Activated T-cell treated with anti-CD3 and anti-CD28 coated beads, Interleukin-2, amount 50 U/mL, for 72 hours (primary cell): Measurements from ENCODE around the gene LYPD6. TPM values are rescaled to one million over a fixed set of nuclear protein-coding genes. Genes with fewer than 3 reads are reported as not detected.
"Not testable (repeated sequence)": the region's sequence is repeated elsewhere in the genome, so short reads cannot be mapped to it uniquely, and the experiment has no call there.

Experiments
- ATAC-seq, 2 donors: fragments of 150-1000 bp; cut with Tn5 transposase; replicated peaks in 1 of 2; 2 replicates each; pipeline ENCODE4 v1.10.0; 2021; ENCODE audit warnings: moderate library complexity in 2 of 2, mild to moderate bottlenecking in 1 of 2
- DNase-seq, 2 donors: peaks; one replicate each; pipeline ENCODE4 v3.0.0; 2021 to 2022; ENCODE audit warnings: mixed read lengths in 1 of 2
- H3K27ac Mint-ChIP-seq: one replicate; pipeline ENCODE4 v1.8.0; 2022; ENCODE audit warnings: mild to moderate bottlenecking, moderate library complexity, mixed read lengths
- H3K27me3 Mint-ChIP-seq: one replicate; pipeline ENCODE4 v1.8.0; 2022; ENCODE audit warnings: low read depth, mixed read lengths
- H3K36me3 Mint-ChIP-seq, 2 donors: one replicate each; pipeline ENCODE4 v1.8.0; 2022; ENCODE audit warnings: mixed read lengths in 2 of 2, mild to moderate bottlenecking in 1 of 2; ENCODE audit not compliant: insufficient read depth in 2 of 2
- H3K4me1 Mint-ChIP-seq: one replicate; pipeline ENCODE4 v1.8.0; 2022; ENCODE audit warnings: low read depth, mixed read lengths
- H3K4me3 Mint-ChIP-seq, 2 donors: one replicate each; pipeline ENCODE4 v1.8.0; 2022; ENCODE audit warnings: mild to moderate bottlenecking in 2 of 2, mixed read lengths in 2 of 2, moderate library complexity in 2 of 2
- H3K9me3 Mint-ChIP-seq, 2 donors: one replicate each; pipeline ENCODE4 v1.8.0; 2022; ENCODE audit warnings: mixed read lengths in 2 of 2
- total RNA-seq, 2 donors: library from RNA; stranded (reverse); gene quantifications; one replicate each; pipeline ENCODE4 v1.2.3, GENCODE V29; 2022

LYPD6 gene, protein sequence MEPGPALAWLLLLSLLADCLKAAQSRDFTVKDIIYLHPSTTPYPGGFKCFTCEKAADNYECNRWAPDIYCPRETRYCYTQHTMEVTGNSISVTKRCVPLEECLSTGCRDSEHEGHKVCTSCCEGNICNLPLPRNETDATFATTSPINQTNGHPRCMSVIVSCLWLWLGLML
- total RNA-seq, result not detected

DNA sequence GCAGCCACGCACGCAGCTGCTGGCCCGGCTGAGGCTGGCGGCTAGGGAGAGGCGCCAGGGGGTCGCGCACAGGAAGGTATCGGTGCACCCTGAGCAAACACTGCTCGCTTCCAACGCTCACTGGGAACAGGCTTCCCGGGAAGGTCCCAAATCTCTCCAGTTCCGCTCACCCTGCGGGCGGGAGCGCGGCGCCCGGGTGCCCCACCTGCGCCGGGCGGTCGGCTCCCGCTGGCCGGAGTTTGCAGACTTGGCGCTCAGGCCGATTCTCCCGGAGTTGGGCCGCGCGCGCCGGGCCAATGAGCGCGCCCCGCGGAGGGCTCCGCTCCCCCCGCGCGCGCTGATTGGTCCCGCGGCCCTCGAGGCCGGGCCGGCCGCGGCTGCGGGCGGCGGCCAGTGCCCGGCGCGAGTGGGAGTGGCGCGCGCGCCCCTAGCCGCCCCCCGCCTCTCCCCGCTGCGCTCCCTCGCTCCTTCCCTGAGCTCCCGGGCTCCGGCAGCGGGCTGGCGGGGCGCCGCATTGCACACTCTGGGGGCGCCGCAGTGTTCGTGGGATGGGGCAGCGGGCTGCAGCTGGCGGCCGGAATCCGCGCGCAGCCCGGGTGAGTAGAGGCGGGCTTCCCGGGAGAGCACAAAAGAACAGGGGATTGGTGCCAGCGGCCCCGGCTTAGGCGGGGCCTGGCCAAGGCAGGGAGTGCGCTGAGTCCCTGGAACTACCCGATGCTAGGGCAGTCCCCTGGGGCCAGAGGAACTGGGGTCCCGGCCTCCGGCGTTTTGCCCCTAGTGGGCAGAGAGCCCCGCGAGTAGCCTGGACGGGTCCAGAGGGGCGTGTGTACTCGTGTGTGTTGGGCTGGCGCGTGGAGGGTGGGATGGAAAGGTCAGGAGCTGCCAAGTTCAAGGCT is at the start of gene LYPD6:
Gene LYPD6 (plus strand): TSS at position 461 of the 896 bp plus-strand sequence. CDS start 107,122 bp downstream, outside the sequence.
- ATAC-seq (peak; percentile 31 to 51), DNase-seq (no peak)
- Mint-ChIP-seq H3K4me3 (peak within 1 kb of the TSS; percentile 45 to 71), H3K27me3 (peaks cover 56% of the 10 kb centered on the region), H3K9me3 (no peaks in the 10 kb centered on the region), H3K27ac (no peak within 1 kb of the TSS), H3K4me1 (peaks cover 6% of the 10 kb centered on the region), H3K36me3 (no peaks in the 10 kb centered on the region)

DNA sequence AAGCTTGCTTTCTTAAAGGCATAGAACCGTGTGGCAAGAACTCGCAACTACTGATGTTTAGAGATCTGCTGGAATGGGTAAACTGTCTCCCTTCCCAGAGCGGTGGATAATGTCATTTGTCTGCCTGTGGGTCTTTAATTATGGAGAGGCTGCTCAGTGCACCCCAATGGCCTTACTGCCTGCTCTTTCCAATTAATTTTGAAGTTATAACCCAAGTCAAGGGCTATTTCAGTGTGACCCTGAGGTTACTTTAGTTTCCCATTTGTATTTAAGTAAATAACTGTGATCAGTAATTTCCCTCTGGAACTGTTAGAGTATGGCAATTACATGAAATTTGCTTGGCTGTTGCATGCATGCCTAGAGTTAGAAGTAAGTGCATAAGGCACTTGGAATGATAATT is 48.9 kb upstream of the LYPD6 start:
- no peaks in the 10 kb centered on the region for H3K4me1 Mint-ChIP-seq

DNA sequence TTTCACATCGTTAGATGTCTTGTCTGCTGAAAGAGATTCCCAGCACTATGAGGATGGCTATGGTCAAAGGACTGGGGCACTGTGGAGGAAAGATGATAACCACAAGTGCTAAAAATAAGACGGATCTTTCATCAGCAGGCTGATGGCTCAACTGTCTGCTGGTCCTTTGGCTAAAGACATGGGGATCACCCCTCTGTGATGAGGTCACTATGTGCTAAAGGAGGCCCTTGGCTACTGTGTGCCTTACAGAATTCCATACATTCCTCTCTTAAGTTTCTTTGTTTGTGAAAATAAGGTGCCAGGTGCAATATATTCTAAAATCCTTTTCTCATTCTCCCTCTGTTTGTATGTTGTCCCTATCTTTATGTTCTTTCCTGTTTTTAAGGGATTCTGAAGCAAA is 39.7 kb upstream of the LYPD6 start:
- Mint-ChIP-seq H3K4me3 (no peak overlapping the region), H3K4me1 (no peaks in the 10 kb centered on the region), H3K9me3 (no peaks in the 10 kb centered on the region), H3K36me3 (no peaks in the 10 kb centered on the region), H3K27me3 (peaks cover 2% of the 10 kb centered on the region), H3K27ac (no peak overlapping the region)
- ATAC-seq (no peak), DNase-seq (no peak)

More for the DNA sequence above, 48.9 kb upstream of the LYPD6 start:
- Mint-ChIP-seq H3K27me3 (peaks cover 11% of the 10 kb centered on the region), H3K4me3 (no peak overlapping the region), H3K36me3 (no peaks in the 10 kb centered on the region), H3K27ac (no peak overlapping the region), H3K9me3 (no peaks in the 10 kb centered on the region)
- no peak for ATAC-seq
- no peak for DNase-seq

DNA sequence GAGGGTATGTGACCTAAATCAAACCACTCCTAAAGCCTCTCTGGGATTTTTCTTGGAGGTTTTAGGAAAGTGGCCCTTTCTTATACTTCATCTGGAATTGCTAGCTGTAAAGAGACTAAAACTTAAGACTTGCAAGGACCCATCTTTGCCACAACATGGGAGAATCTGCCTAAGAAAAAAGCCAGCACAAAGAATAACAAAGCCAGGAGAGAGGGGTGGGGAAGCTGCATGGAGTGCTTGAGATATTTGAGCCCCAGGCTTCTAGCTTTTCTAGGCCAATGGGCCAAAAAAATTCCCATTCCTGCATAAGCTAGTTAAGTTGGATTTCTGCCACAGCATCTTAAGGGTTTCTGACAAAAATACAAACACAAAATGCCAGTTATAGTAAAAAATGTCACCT is 38.5 kb upstream of the LYPD6 start:
- Mint-ChIP-seq H3K27me3 (no peaks in the 10 kb centered on the region), H3K4me3 (no peak overlapping the region), H3K27ac (no peak overlapping the region), H3K36me3 (no peaks in the 10 kb centered on the region), H3K4me1 (no peaks in the 10 kb centered on the region), H3K9me3 (no peaks in the 10 kb centered on the region)
- no peak for DNase-seq
- ATAC-seq, result no peak

DNA sequence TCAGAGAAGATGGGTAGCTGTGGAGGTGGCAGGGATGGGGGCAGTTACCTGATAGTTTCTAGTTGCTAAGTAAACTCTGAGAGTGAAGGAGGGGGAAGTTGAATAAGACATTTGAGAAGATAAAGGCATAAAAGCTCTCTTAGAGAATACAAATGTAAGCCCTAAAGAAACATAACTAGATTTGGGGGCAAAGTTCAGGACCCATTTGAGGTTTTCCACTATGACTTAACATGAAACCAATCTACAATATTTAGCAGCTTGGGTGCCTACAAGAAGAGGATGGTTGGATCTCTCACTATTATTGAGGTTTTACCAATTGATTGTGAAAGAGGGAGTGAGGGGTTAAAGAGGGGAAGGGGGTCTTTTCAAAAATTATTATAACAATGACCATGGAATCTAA is 34.4 kb upstream of the LYPD6 start:
- DNase-seq (no peak), ATAC-seq (no peak)
- H3K27me3 Mint-ChIP-seq, result no peaks in the 10 kb centered on the region
- no peaks in the 10 kb centered on the region for H3K9me3 Mint-ChIP-seq
- no peaks in the 10 kb centered on the region for H3K36me3 Mint-ChIP-seq
- H3K4me1 Mint-ChIP-seq, result no peaks in the 10 kb centered on the region
- H3K4me3 Mint-ChIP-seq, result no peak overlapping the region
- H3K27ac Mint-ChIP-seq, result no peak overlapping the region

DNA sequence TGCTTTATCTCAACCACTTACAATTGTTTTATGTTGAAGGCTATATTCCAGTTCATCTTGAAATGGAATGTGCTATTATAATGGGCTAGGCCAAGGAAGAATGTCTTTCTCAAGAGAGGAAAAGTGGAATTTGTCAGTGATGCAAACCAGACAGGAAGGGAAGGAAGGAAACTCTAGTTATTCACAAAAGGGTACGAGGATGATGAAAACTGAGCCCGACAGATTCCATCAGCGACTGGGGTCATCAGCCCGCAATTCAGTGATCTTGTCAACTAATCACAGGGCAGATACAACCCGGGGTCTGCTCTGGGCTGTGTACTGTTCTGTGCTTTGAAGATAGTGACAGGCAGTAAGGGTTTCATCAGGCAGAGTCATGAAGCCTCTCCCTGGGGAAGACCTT is 23.4 kb upstream of the LYPD6 start:
- no peaks in the 10 kb centered on the region for H3K9me3 Mint-ChIP-seq
- H3K36me3 Mint-ChIP-seq, result no peaks in the 10 kb centered on the region
- H3K4me3 Mint-ChIP-seq, result no peak overlapping the region
- ATAC-seq (no peak), DNase-seq (no peak)
- H3K27ac Mint-ChIP-seq, result no peak overlapping the region
- no peaks in the 10 kb centered on the region for H3K4me1 Mint-ChIP-seq
- H3K27me3 Mint-ChIP-seq, result peaks cover 11% of the 10 kb centered on the region

DNA sequence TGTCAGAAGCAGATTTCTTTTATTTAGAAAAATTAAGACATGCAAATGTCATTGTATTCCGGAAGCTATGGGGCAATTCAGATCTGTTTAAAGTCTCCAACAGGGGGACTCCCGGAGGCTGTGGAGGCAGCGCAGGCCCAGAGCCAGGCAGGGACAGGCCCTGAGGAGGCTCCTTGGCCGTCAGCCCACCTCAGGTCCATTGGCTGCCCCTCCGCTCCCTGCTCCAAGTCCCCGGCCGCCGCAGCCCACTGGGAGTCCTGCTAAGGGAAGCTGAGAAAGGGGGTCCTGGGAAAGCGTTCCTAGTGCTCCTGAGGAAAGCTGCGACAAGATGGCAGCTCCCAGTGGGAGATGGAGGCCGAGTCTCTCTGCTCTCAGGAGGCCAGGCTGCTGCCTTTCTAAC is 20.0 kb upstream of the LYPD6 start:
- H3K4me1 Mint-ChIP-seq, result peaks cover 5% of the 10 kb centered on the region
- ATAC-seq (no peak), DNase-seq (no peak)
- H3K27me3 Mint-ChIP-seq, result peaks cover 23% of the 10 kb centered on the region
- H3K4me3 Mint-ChIP-seq, result no peak overlapping the region
- H3K36me3 Mint-ChIP-seq, result no peaks in the 10 kb centered on the region
- H3K9me3 Mint-ChIP-seq, result no peaks in the 10 kb centered on the region
- no peak overlapping the region for H3K27ac Mint-ChIP-seq

DNA sequence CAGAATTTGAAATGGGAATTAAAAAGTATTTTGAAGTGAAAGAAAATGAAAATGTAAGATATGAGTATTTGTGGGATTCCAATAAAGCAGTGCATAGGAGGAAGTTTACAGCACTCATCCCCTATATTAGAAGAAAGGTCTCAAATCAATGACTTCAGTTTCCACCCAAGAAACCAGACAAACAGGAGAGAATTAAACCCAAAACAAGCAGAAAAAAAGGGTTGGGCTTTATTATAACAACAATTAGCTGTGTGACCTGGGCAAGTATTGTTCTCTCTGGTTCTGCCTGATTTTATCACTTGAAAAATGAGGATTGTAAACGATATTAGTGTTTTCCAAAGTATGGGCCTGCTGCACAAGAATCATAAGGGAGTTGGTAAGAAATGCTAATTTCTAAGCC is 18.3 kb upstream of the LYPD6 start:
- no peak for ATAC-seq
- H3K4me1 Mint-ChIP-seq, result peaks cover 5% of the 10 kb centered on the region
- H3K9me3 Mint-ChIP-seq, result no peaks in the 10 kb centered on the region
- DNase-seq, result no peak
- no peak overlapping the region for H3K27ac Mint-ChIP-seq
- H3K4me3 Mint-ChIP-seq, result no peak overlapping the region
- no peaks in the 10 kb centered on the region for H3K36me3 Mint-ChIP-seq
- peaks cover 19% of the 10 kb centered on the region for H3K27me3 Mint-ChIP-seq

DNA sequence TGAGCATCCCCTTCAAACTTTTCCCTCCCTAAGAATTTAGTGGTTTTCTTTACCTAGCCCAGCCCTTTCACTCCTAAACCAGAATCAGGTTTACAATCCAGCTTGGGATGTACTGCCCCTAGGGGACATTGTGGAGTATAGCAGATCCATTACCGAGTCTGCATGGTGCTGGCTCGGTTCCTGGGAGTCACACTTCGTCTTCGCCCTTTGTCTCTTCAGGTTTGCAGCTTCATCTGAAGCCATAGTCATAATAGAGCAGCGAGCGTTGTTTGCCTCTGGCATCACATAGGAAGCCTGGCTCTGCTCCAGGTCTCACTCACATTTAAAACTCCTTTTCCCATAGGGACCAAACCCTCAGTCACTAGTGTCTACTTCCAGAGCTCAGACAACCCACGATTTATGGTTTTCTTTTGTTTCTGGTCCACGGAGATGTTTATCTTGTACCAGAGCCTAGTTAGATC is 16.8 kb upstream of the LYPD6 start:
- ATAC-seq (peak; percentile 47 to 53), DNase-seq (no peak)
- Mint-ChIP-seq H3K27me3 (peaks cover 12% of the 10 kb centered on the region), H3K4me1 (peaks cover 5% of the 10 kb centered on the region), H3K4me3 (no peak overlapping the region), H3K9me3 (peaks cover 0 to 2% of the 10 kb centered on the region in 2 donors), H3K27ac (no peak overlapping the region), H3K36me3 (no peaks in the 10 kb centered on the region)

DNA sequence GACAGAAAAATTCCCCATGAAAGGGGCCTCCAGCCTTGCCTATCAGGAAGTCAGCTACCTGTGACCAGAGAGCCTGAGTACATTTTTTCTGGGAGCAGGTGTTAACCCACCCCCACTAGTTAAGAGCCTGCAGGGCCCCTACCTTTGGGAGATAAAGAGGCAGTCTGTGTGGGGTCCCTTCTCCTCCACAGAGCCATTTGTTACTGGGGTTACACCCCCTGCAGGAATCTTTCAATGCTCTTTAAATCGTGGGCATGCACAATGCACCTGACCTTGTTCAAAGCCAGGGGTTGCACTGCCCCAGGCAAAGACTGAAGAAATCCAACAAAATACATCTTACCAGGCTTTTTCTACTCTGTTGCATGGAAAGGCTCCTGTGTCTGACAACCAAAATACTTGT is 15.7 kb upstream of the LYPD6 start:
- no peak overlapping the region for H3K4me3 Mint-ChIP-seq
- no peak for DNase-seq
- H3K36me3 Mint-ChIP-seq, result no peaks in the 10 kb centered on the region
- H3K27me3 Mint-ChIP-seq, result peaks cover 12% of the 10 kb centered on the region
- no peak overlapping the region for H3K27ac Mint-ChIP-seq
- peaks cover 0 to 2% of the 10 kb centered on the region in 2 donors for H3K9me3 Mint-ChIP-seq
- peaks cover 5% of the 10 kb centered on the region for H3K4me1 Mint-ChIP-seq
- ATAC-seq, result no peak

DNA sequence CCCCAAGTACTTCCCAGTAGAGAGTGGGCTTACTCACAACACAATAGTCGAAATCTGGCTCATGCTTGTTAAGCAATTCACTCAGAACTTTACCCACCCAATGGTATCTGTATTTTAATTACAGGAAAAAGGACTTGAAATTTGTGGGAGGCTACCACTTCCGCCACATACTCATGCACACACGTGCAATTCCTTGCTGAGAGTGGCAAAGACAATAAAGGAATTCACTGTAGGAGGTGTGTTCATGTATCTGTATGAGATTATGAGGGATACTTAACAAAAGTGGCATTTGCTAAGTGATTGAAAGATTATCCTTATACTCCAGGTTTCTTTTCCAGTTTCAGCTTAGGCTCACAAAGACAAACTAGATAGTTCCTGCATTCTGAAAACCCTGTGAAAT is 14.9 kb upstream of the LYPD6 start:
- Mint-ChIP-seq H3K36me3 (peaks cover 0 to 3% of the 10 kb centered on the region in 2 donors), H3K9me3 (peaks cover 0 to 2% of the 10 kb centered on the region in 2 donors), H3K4me3 (no peak overlapping the region), H3K27me3 (peaks cover 12% of the 10 kb centered on the region), H3K4me1 (peaks cover 5% of the 10 kb centered on the region), H3K27ac (no peak overlapping the region)
- DNase-seq (no peak), ATAC-seq (no peak)

DNA sequence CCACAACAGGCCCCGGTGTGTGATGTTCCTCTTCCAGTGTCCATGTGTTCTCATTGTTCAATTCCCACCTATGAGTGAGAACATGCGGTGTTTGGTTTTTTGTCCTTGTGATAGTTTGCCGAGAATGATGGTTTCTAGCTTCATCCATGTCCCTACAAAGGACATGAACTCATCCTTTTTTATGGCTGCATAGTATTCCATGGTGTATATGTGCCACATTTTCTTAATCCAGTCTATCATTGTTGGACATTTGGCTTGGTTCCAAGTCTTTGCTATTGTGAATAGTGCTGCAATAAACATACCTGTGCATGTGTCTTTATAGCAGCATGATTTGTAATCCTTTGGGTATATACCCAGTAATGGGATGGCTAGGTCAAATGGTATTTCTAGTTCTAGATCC is 11.8 kb upstream of the LYPD6 start:
- H3K4me3 Mint-ChIP-seq, ATAC-seq, H3K9me3 Mint-ChIP-seq, H3K27ac Mint-ChIP-seq, H3K36me3 Mint-ChIP-seq, DNase-seq, H3K4me1 Mint-ChIP-seq: not testable (repeated sequence)
- H3K27me3 Mint-ChIP-seq, result peaks cover 12% of the 10 kb centered on the region

DNA sequence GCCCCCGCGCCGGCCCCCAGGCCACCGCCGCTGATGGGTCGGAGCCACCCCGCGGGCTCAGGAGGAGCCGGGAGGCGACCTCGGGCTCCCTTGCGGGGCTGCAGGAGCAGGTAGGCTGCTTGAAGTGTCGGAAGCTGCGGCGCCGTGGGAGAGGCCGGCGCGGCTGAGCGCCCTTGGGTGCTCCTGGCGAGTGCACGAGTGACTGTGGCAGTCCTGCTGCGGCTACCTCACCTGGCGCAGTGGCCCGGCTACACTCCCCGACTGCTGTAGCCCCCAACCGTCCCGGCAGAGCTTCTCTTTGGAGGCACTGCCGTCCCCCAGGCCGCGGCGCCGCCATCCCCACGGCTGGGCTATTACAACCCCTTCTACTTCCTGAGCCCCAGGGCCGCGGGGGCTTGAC is 10.0 kb upstream of the LYPD6 start:
- H3K9me3 Mint-ChIP-seq, result peaks cover 0 to 2% of the 10 kb centered on the region in 2 donors
- peaks cover 4% of the 10 kb centered on the region for H3K27me3 Mint-ChIP-seq
- no peak for DNase-seq
- no peak overlapping the region for H3K27ac Mint-ChIP-seq
- peaks cover 0 to 3% of the 10 kb centered on the region in 2 donors for H3K36me3 Mint-ChIP-seq
- no peaks in the 10 kb centered on the region for H3K4me1 Mint-ChIP-seq
- no peak overlapping the region for H3K4me3 Mint-ChIP-seq
- no peak for ATAC-seq
